HUES48 (cell line): ENCODE measurements around the gene MAGEA11.
"Not testable (repeated sequence)": the region's sequence is repeated elsewhere in the genome, so short reads cannot be mapped to it uniquely, and the experiment has no call there.

ENCODE experiments used
- H3K27ac ChIP-seq: one replicate; pipeline ENCODE4 v1.7.0; 2013; ENCODE audit warnings: low read depth, low read length, inconsistent platforms
- H3K27me3 ChIP-seq: 2 replicates; pipeline ENCODE4 v1.6.1; 2013; ENCODE audit warnings: mild to moderate bottlenecking, low read length; ENCODE audit not compliant: control insufficient read depth, insufficient read depth
- H3K36me3 ChIP-seq: 2 replicates; pipeline ENCODE4 v1.6.1; 2013; ENCODE audit warnings: low read length; ENCODE audit not compliant: control insufficient read depth, insufficient read depth
- H3K4me1 ChIP-seq: 2 replicates; pipeline ENCODE4 v1.6.1; 2013; ENCODE audit warnings: mild to moderate bottlenecking, low read length; ENCODE audit not compliant: control insufficient read depth, insufficient read depth
- H3K4me3 ChIP-seq: 2 replicates; pipeline ENCODE4 v1.5.1; 2013; ENCODE audit warnings: mild to moderate bottlenecking, low read depth, low read length
- H3K9ac ChIP-seq: 2 replicates; pipeline ENCODE4 v1.6.1; 2013; ENCODE audit warnings: mild to moderate bottlenecking, low read depth, low read length, moderate library complexity
- H3K9me3 ChIP-seq: 2 replicates; pipeline ENCODE4 v1.6.1; 2013; ENCODE audit warnings: low read length; ENCODE audit not compliant: control insufficient read depth, insufficient read depth

Gene MAGEA11

DNA sequence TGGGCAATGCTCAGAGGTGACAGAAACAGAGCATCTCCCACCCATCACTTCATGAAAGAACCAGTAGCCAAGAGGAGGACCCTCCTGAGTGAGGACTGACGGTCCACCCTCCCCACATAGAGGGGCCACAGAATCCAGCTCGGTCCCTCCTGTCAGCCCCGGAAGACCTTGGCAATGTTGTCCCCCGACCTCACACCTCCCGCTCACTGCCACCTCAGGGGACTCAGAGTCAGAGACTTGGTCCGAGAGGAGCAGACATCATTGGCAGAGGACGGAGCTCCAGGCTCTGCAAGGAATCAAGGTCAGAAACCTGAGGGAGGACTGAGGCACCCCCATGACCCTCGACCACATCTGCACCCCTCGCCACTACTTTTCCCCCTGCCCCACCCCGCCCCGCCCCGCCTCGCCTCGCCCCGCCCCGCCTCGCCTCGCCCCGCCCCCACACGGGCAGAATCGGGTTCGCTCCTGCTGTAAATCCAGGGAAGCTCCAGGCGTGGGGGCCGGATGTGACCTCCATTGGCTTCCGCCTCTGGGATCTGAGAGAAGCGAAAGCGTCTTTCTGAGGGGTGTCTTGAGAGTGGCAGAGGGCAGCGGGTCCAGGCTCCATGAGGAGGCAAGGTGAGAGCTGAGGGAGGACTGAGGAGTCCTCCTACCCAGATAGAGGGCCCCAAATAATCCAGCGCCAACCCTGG, at the start of gene MAGEA11:
MAGEA11 (plus strand) TSS at position 516 of the 692 bp plus-strand sequence. CDS start 1,100 bp downstream, outside the sequence.
- H3K9ac ChIP-seq = no peak within 1 kb of the TSS
- H3K27me3 ChIP-seq = peaks cover 2% of the 10 kb centered on the region; the same call in 1 of the 2 replicates
- H3K27ac ChIP-seq = no peak within 1 kb of the TSS
- no peaks in the 10 kb centered on the region for H3K4me1 ChIP-seq
- no peaks in the 10 kb centered on the region for H3K36me3 ChIP-seq
- no peak within 1 kb of the TSS for H3K4me3 ChIP-seq
- H3K9me3 ChIP-seq = peaks cover 24% of the 10 kb centered on the region

DNA sequence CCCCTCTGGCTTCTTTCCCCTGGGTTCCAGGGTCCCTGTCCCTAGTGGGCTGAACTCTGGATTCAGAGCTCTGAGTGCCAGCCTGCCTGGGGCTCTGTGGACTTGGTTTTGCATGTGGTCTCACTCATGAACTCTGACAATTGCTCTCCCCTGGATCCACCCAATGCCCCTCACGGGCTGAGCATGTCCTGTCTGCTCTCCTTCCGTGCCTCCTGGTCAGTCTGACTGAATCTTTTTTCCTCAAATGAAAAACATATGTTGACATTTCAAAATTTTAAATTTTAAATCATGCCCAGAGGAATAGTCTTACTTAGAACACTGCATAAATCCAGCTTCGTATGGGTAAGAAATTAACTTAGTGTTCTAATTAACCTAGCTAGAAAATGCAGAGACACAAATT, 36.8 kb upstream of the MAGEA11 start:
- not testable (repeated sequence) for H3K4me1 ChIP-seq, H3K9me3 ChIP-seq, H3K9ac ChIP-seq, H3K27me3 ChIP-seq, H3K27ac ChIP-seq, H3K36me3 ChIP-seq, H3K4me3 ChIP-seq

- not testable (repeated sequence) for H3K27ac ChIP-seq, H3K9ac ChIP-seq, H3K4me3 ChIP-seq, H3K4me1 ChIP-seq, H3K36me3 ChIP-seq, H3K9me3 ChIP-seq, H3K27me3 ChIP-seq
Measured at GRCh38 chrX:149675554-149675953, 36.3 kb upstream of the MAGEA11 start.

GRCh38 chrX:149679164-149679678, 32.6 kb upstream of the MAGEA11 start:
- not testable (repeated sequence) for H3K4me3 ChIP-seq, H3K9me3 ChIP-seq, H3K9ac ChIP-seq, H3K27me3 ChIP-seq, H3K36me3 ChIP-seq, H3K27ac ChIP-seq
- peaks cover 30% of the 10 kb centered on the region for H3K4me1 ChIP-seq

DNA sequence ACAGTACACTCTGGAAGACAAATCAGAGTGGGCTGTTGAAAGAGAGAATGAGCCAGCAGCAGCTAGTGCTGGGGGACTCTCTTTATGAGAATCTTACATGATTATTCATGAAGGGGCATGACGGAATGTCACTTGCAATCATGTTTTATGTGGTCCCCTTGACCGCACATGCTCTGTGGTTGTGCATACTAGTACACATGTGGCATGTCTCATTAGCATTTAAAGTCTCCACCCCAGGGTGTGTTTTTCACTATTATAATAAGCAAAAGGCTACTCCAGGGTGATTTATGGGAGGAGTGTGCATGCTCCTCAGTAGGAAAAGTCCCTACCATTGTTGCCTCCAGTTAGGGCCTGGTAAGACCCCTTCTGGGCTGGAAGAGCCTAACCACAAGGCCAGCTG, 30.7 kb upstream of the MAGEA11 start:
- no peaks in the 10 kb centered on the region for H3K36me3 ChIP-seq
- H3K27me3 ChIP-seq = no peaks in the 10 kb centered on the region
- peaks cover 30% of the 10 kb centered on the region for H3K4me1 ChIP-seq
- no peak overlapping the region for H3K9ac ChIP-seq
- H3K9me3 ChIP-seq = peaks cover 4% of the 10 kb centered on the region
- H3K27ac ChIP-seq = peak overlapping the region; percentile 93
- H3K4me3 ChIP-seq = no peak overlapping the region

DNA sequence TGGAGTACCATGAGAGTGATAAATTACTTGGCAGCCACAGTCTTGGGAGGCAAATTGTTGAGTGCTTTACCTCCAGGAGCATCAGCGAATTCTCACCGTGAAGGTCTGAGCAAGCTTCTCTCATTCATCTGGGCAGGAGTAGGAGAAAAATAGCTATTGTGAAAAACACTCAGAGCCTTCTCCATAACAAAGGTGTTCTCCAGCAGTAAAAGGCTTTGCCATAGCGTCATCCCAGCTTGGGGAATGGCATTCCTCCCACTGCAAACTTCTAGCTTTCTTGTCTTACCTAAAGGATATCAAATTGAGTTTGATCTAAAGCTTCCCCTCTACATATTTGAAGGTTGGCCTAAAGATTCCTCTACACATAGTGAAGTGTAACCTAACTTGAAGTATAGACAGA, 29.8 kb upstream of the MAGEA11 start:
- Histone ChIP-seq H3K27ac (peak overlapping the region; percentile 93), H3K4me1 (peaks cover 30% of the 10 kb centered on the region), H3K9me3 (peaks cover 12% of the 10 kb centered on the region), H3K9ac (no peak overlapping the region), H3K27me3 (no peaks in the 10 kb centered on the region), H3K4me3 (peak overlapping the region; percentile 7; the same call in 1 of the 2 replicates), H3K36me3 (no peaks in the 10 kb centered on the region)

- peaks cover 30% of the 10 kb centered on the region for H3K4me1 ChIP-seq
- no peak overlapping the region for H3K9ac ChIP-seq
- H3K27me3 ChIP-seq = no peaks in the 10 kb centered on the region
- peak overlapping the region; percentile 93 for H3K27ac ChIP-seq
- peaks cover 20% of the 10 kb centered on the region for H3K9me3 ChIP-seq
- peak overlapping the region; percentile 8; the same call in 1 of the 2 replicates for H3K4me3 ChIP-seq
- no peaks in the 10 kb centered on the region for H3K36me3 ChIP-seq
Measured at GRCh38 chrX:149682956-149683947, 28.6 kb upstream of the MAGEA11 start.

DNA sequence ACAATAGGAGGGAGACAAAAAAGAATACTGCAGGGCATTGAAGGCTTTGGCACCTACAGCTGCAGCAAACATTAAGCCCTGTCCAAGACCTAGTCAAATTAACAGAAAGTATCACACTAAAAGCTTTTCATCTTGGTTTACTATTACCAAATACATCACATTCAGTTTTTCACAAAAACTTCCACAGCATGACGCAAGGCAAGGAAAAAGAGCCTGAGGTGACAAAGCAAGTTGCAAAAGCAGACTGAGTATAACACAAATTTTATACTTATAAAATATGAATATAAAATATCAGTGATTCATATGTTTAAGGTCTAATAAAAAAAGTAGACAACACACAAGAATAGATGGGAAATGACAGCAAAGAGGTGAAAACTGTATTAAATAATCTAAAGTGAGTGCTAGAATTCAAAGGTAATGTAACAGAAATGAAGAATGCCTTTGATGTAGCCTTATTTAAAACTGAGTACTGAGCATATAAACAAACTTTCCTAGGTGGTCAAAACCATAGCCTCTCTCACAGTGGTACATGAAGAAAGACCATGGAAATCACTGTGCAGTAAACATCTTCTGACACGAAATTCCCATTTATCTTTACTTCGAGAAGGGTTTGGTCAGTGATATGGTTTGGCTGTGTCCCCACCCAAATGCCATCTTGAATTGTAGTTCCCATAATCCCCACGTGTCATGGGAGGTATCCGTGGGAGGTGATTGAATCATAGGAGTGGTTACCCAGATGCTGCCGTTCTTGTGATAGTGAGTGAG, 27.7 kb upstream of the MAGEA11 start:
- Histone ChIP-seq H3K9me3 (peaks cover 20% of the 10 kb centered on the region), H3K27me3 (no peaks in the 10 kb centered on the region), H3K9ac (no peak overlapping the region), H3K36me3 (no peaks in the 10 kb centered on the region), H3K27ac (peak overlapping the region; percentile 93), H3K4me3 (no peak overlapping the region), H3K4me1 (peaks cover 30% of the 10 kb centered on the region)

- Histone ChIP-seq H3K4me1 (peaks cover 12% of the 10 kb centered on the region), H3K36me3 (no peaks in the 10 kb centered on the region), H3K9ac (no peak overlapping the region)
Measured at GRCh38 chrX:149687991-149688390, 23.9 kb upstream of the MAGEA11 start.

DNA sequence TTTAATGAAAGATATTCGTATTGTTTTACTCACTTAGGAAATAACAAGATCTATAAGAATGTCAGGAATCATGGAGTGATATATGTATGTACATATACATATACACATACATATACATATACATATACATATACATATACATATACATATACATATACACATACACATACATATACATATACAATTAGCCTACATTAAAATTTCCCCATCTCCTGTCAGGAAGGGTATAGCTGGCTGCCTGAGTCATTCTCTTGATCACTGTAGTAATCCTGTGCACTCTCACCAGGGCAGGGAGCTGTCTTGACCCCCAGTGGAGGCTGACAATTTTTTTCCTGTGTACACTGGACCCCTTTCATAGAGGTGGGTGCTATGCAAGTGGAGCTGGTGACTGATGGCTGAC, 23.3 kb upstream of the MAGEA11 start:
- H3K4me3 ChIP-seq = no peak overlapping the region
- peaks cover 45% of the 10 kb centered on the region for H3K9me3 ChIP-seq
- no peak overlapping the region for H3K9ac ChIP-seq
- no peak overlapping the region for H3K27ac ChIP-seq
- H3K36me3 ChIP-seq = no peaks in the 10 kb centered on the region
- peaks cover 6% of the 10 kb centered on the region for H3K4me1 ChIP-seq
- H3K27me3 ChIP-seq = no peaks in the 10 kb centered on the region

More at GRCh38 chrX:149687991-149688390, 23.9 kb upstream of the MAGEA11 start:
- no peaks in the 10 kb centered on the region for H3K27me3 ChIP-seq
- no peak overlapping the region for H3K4me3 ChIP-seq
- peaks cover 40% of the 10 kb centered on the region for H3K9me3 ChIP-seq
- no peak overlapping the region for H3K27ac ChIP-seq
